NCI-H2171 (cell line): ENCODE results near the gene SAMD4B.
A peak's percentile ranks its signal among the peaks of the same experiment; 100 is the strongest.

Source experiments
- DNase-seq: peaks from one replicate; lab custom pipeline; 2025; lab: John Stamatoyannopoulos, UW

Gene SAMD4B

GRCh38 chr19:39409208-39410016, 67.2 kb downstream of the SAMD4B start:
- peak; percentile 97 for DNase-seq

- DNase-seq: peak; percentile 37
Observed at GRCh38 chr19:39410017-39410830, 68.0 kb downstream of the SAMD4B start.

- no peak for DNase-seq
Observed at GRCh38 chr19:39410831-39411080, 68.5 kb downstream of the SAMD4B start.

- no peak for DNase-seq
Observed at GRCh38 chr19:39411081-39411831, 69.0 kb downstream of the SAMD4B start.

GRCh38 chr19:39411832-39412099, 69.5 kb downstream of the SAMD4B start:
- DNase-seq: peak; percentile 86

- peak; percentile 98 for DNase-seq
Observed at GRCh38 chr19:39412100-39412866, 70.1 kb downstream of the SAMD4B start, which contains the start of gene PLEKHG2. Gene PLEKHG2 (plus strand): TSS chr19:39412669. CDS start chr19:39414087, 1,418 bp downstream.

GRCh38 chr19:39412867-39413271, 70.6 kb downstream of the SAMD4B start:
- DNase-seq: no peak

- peak; percentile 73 for DNase-seq
Observed at GRCh38 chr19:39413272-39413910, 71.2 kb downstream of the SAMD4B start.

GRCh38 chr19:39413911-39414608, 71.8 kb downstream of the SAMD4B start:
- no peak for DNase-seq

- DNase-seq: no peak
Observed at GRCh38 chr19:39415111-39416046, 73.2 kb downstream of the SAMD4B start.

GRCh38 chr19:39416152-39417120, 74.2 kb downstream of the SAMD4B start:
- no peak for DNase-seq

- no peak for DNase-seq
Observed at GRCh38 chr19:39417463-39418181, 75.4 kb downstream of the SAMD4B start.

- DNase-seq: no peak
Observed at GRCh38 chr19:39419003-39419402, 76.8 kb downstream of the SAMD4B start.

GRCh38 chr19:39420769-39421168, 78.5 kb downstream of the SAMD4B start:
- no peak for DNase-seq

GRCh38 chr19:39422020-39422419, 79.8 kb downstream of the SAMD4B start:
- no peak for DNase-seq

- DNase-seq: no peak
Observed at GRCh38 chr19:39423258-39424086, 81.3 kb downstream of the SAMD4B start.

- DNase-seq: no peak
Observed at GRCh38 chr19:39424934-39425333, 82.7 kb downstream of the SAMD4B start.
